IPS-18a (cell line): ENCODE data around the gene DCLRE1C.

ENCODE experiments used
- H3K27ac ChIP-seq: one replicate; pipeline ENCODE4 v1.5.1; 2013; ENCODE audit warnings: low read length
- H3K27me3 ChIP-seq: one replicate; pipeline ENCODE4 v1.6.1; 2013; ENCODE audit warnings: mild to moderate bottlenecking, low read length; ENCODE audit not compliant: control insufficient read depth, insufficient read depth
- H3K36me3 ChIP-seq: one replicate; pipeline ENCODE4 v1.6.1; 2013; ENCODE audit warnings: low read depth, low read length; ENCODE audit not compliant: control insufficient read depth
- H3K4me1 ChIP-seq: one replicate; pipeline ENCODE4 v1.6.1; 2013; ENCODE audit warnings: low read depth, low read length; ENCODE audit not compliant: control insufficient read depth
- H3K4me3 ChIP-seq: one replicate; pipeline ENCODE4 v1.5.1; 2013; ENCODE audit warnings: low read length
- H3K9ac ChIP-seq: one replicate; pipeline ENCODE4 v1.6.1; 2013; ENCODE audit warnings: mild to moderate bottlenecking, low read length, moderate library complexity
- H3K9me3 ChIP-seq: one replicate; pipeline ENCODE4 v1.6.1; 2013; ENCODE audit warnings: low read depth, low read length; ENCODE audit not compliant: control insufficient read depth

The DCLRE1C gene

GRCh38 chr10:14852236-14852635 is 101.7 kb downstream of the DCLRE1C start:
- Histone ChIP-seq H3K9ac (no peak overlapping the region), H3K27me3 (no peaks in the 10 kb centered on the region), H3K4me3 (no peak overlapping the region), H3K4me1 (no peaks in the 10 kb centered on the region), H3K9me3 (no peaks in the 10 kb centered on the region), H3K27ac (no peak overlapping the region), H3K36me3 (peaks cover 52% of the 10 kb centered on the region)
